AG08396 (cell line): Measurements from ENCODE around the gene TTC33.
"Not testable (repeated sequence)": the region's sequence is repeated elsewhere in the genome, so short reads cannot be mapped to it uniquely, and the experiment has no call there.

Experiments used
- DNase-seq: peaks from one replicate; pipeline ENCODE4 v3.0.0; 2012; ENCODE audit warnings: low spot score, mixed read lengths

Gene TTC33

GRCh38 chr5:40614923-40615585 lies 140.7 kb downstream of the TTC33 start:
- no peak for DNase-seq

DNA sequence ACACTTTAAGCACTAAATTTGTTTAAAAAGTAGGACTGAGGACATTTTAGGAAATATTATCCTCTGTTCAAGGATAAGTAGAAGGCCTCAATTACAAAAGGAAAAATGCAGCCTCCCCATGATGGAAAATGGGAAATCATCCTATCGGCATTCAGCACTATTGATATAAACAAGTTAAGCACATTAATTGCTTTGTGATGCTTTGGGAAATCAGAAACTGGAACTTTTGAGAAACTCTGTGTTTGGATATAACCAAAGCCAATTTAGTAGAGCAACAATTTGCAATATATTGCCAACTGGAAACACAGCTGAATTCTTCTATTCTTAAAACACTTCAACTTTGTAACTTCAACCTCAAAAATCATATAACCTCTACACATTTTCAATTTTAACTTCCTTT lies 141.3 kb downstream of the TTC33 start:
- no peak for DNase-seq

GRCh38 chr5:40607202-40607601 lies 148.6 kb downstream of the TTC33 start:
- DNase-seq, result no peak

DNA sequence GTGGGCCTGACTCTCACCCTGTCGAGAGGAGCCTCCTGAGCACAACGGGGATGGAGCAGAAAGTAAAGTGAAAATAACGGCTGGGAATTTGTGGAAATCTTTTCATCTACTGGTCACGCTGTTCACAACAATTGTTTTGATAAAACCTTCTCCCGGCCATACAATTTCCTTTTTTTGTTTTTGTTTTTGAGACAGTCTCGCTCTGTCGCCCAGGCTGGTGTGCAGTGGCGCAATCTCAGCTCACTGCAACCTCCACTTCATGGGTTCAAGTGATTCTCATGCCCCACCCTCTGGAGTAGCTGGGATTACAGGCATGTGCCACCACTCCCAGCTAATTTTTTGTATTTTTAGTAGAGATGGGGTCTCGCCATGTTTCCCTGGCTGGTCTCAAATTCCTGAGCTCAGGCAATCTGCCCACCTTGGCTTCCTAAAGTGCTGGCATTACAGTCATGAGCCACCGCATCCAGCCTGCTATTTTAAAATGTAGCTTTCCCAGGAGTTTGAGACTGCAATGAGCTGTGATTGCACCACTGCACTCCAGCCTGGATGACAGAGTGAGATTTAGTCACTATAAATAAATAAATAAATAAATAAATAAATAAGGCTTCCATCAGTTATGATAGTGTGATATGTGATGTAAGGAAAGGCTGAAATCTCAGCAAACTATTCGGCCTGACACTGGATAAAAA lies 149.5 kb downstream of the TTC33 start:
- no peak for DNase-seq

- DNase-seq, result no peak
Observed at GRCh38 chr5:40605295-40605958, 150.3 kb downstream of the TTC33 start.

- no peak for DNase-seq
Observed at GRCh38 chr5:40603378-40603777, 152.4 kb downstream of the TTC33 start.

GRCh38 chr5:40601198-40601868 lies 154.4 kb downstream of the TTC33 start:
- no peak for DNase-seq

DNA sequence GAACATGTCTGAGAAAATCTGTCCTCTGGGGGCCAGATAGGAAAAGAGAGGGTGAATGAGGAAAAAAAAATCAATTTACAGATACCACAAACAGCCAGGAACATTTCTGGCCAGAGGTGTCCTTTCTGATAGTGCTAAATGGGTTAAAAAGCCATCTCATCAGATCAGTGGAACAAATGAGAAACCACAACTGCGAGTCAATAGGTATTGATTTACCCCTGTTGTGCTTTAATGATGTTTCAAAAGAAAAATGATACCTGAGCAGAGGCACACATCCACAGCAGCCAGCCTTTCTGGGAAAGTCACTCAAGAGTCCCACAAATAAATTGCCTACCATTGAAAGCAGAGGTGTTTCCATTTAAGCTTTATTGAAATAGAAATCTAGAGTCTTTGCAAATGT lies 155.4 kb downstream of the TTC33 start:
- no peak for DNase-seq

GRCh38 chr5:40599676-40600075 lies 156.1 kb downstream of the TTC33 start:
- DNase-seq, result no peak

- no peak for DNase-seq
Observed at GRCh38 chr5:40594811-40595210, 160.9 kb downstream of the TTC33 start.

DNA sequence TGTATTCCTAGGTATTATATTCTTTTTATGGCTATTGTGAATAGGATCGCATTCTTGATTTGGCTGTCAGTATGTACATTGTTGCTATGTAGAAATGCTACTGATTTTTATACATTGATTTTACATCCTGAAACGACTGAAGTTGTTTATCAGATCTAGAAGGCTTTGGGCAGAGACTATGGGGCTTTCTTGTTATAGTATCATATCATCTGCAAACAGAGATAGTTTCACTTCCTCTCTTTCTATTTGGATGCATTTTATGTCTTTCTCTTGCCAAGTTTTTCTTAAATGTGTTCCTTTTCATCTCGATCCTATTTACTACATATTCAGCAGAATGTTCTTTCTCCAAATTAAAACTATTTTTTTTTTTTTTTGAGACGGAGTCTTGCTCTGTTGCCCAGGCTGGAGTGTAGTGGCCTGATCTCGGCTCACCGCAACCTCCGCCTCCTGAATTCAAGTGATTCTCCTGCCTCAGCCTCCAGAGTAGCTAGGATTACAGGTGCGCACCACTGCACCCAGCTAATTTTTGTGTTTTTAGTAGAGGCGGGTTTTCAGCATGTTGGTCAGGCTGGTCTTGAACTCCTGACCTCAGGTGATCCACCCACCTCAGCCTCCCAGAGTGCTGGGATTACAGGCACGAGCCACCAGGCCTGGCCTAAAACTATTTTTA lies 163.9 kb downstream of the TTC33 start:
- DNase-seq, result not testable (repeated sequence)

GRCh38 chr5:40587376-40587775 lies 168.4 kb downstream of the TTC33 start:
- no peak for DNase-seq

DNA sequence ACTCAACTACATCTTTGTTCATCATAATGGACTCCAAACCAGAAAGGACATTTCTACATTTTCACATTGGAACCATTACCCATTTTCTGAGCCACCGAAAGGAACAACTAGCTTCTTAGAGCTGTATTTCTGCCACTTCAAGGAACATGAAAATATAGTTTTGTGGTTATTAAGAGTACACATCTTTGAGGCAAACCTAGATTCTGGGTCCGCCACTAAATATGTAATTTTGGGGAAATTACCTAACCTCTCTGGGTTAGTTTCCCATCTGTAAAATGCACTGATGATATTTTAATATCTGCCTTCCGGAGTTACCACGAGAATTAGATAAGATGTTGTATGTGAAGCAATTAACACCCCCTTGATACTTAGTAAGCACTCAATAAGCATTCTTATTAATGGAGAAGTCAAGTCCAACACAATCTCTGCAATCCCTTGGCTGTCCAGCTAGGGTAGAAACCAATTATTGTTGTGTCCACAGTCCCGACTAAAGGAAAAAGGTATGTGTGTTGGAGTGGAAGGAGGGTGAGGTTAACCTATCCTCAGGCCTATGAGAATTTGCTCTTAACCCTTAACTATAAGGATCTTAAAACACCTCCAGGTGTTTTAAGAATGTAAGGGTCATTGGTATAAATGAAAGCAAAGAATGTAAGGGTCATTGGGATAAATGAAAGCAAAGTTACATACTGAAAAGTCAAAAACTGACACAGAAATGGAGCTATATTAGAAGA lies 170.1 kb downstream of the TTC33 start:
- no peak for DNase-seq

DNA sequence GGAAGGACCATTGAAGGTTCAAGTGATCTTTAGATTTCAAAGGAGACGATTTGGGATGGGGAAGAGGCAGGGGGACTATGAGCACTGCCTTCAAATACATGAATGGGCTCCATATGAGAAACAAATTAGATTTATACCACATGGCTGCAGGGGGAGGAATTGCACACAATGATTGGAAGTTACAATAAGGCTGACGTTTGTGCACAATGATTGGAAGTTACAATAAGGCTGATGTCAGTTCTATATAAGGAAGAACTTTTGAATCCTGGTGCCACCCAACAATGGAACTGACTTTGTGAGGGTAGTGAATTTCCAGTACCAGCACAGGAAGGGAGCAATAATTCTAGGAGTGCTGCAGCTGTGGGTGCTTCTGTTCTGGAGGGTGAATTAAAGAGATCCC lies 171.7 kb downstream of the TTC33 start:
- no peak for DNase-seq

DNA sequence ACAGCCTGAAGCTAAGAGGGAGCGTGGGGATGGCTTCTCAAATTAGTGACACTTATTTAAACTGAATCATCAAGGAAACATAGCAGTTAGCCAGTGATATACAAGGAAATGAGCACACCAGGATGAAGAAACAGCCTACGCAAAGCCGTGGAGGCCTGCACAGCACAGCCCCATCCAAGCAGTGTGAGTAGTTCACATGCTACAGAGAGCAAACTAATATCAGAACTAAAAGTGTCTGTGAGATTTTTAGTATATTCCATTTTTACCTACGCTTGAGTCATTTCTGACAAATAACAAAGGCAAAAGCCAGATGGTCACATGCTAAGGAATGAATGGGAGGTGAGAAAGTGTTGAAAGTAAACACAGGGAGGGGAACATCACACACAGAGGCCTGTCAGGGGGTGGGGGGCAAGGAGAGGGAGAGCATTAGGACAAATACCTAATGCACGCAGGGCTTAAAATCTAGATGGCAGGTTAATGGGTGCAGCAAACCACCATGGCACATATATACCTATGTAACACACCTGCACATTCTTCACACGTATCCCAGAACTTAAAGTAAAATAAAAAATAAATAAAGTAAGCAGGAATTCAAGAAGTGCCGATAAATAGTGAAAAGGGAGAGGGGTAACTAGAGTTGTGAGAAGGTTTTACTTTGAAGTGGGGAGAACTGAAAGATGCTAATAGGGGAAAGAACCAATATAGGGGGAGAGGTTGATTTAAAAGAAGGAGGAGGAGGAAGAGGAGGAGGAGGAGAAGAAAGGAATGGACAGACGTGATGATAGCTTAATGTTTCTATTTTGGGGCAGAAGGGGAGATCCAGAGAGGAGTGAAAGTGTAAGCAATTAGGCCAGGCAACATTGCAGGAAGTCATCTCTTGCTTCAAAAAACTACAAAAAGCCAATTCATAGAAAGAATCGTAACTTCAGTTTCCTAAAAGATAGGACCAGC lies 177.0 kb downstream of the TTC33 start:
- no peak for DNase-seq

DNA sequence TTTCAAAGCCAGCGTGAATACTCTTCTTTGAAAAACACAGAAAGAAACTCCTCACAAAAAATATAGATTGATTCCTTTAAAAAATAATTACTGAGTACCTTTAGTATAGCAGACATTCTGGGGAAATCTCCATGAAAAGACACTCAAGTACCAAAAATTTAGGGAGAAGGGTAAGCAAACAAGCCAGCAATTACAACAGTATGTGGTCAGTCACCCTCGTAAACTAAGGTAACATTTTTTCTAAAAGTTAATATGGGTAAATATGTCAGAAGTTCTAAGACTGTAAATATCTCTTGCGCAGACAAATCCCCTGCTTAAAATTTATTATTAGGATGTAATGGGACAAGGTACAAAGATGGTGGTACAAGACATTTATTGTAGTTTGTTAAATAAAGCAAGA lies 178.0 kb downstream of the TTC33 start:
- no peak for DNase-seq

GRCh38 chr5:40575921-40576320 lies 179.8 kb downstream of the TTC33 start:
- DNase-seq, result no peak

DNA sequence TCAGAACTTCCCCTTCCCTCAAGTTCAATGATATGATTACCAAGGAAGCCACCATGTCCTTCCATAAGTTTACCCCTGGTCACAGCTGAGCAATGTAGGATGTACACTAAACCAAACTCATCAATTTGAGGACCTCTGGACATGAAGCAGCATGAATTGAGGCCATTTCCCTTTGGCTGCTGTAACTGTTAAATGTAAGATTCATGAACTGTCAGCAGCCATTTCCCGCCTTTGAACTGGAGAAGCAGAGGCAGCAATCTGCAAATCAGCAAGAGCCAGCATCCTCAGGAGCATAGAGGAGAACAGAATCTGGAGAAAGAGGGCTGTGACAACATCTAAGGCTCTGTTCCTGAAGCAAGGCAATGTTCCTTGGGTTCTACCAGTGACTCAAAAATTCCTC lies 180.3 kb downstream of the TTC33 start:
- DNase-seq, result no peak

DNA sequence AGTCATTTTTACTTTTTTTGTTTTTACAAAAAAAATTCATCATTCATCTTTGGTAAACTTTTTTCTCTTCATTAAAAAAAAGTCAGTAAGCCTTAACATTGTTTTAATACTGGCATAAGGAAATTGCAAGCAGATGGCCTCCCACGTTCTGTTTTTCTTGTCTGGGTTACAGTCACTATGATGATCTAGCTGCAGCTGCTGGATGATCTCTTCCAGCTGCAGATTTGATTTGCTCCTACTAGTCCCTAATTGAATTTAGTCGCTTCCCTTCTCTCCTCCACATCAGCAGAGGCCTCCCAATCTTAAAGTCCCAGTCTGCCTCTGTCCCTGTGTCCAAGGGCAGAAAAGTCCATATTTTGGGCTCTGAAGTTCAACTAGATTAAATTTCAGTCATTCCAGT lies 182.8 kb downstream of the TTC33 start:
- peak; percentile 54 for DNase-seq

- no peak for DNase-seq
Observed at GRCh38 chr5:40572391-40572790, 183.4 kb downstream of the TTC33 start.
